NCI-H2029 (cell line): Measurements from ENCODE around the gene CNTNAP2.
A peak's percentile ranks its signal among the peaks of the same experiment; 100 is the strongest.
"Not testable (repeated sequence)": the region's sequence is repeated elsewhere in the genome, so short reads cannot be mapped to it uniquely, and the experiment has no call there.

Experiments used
- DNase-seq: peaks from one replicate; lab custom pipeline; 2025; lab: John Stamatoyannopoulos, UW

The CNTNAP2 gene

DNA sequence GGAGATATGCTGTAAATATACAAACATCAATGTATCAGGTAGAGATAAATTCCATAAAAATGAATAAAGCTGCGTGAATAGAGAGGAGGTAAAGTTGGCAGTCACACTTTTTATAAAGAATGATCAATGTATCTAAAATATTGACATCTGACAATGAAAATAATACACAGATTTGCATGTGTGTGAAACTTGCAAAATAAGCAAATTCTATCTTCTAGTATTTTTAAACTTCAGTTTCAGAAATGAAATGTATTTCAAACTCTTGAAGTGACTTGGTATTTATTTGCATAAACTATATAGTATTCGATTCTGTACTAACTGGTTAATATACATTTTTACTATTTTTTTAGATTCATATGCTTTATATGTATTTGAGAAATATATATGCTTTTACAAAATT lies 986.6 kb downstream of the CNTNAP2 start:
- no peak for DNase-seq

DNA sequence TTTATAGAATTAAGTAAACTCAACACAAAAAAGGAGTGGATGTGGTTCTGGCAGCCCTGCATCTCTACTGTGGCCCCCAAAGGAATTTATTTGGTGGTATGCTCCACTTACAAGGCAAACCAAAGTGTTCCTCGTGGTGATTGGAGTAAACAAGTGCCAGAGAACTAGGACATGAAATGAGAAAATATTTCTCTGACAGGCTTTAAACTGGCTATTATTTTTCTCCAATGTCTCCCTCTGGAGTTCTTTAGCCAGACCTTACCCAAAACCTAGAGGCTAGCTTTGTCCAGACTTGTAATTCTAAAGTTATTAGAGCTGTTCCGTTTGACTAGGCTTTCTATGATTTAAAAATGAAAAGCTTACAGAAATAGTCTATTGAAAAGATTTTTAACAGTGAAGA lies 990.1 kb downstream of the CNTNAP2 start:
- no peak for DNase-seq

DNA sequence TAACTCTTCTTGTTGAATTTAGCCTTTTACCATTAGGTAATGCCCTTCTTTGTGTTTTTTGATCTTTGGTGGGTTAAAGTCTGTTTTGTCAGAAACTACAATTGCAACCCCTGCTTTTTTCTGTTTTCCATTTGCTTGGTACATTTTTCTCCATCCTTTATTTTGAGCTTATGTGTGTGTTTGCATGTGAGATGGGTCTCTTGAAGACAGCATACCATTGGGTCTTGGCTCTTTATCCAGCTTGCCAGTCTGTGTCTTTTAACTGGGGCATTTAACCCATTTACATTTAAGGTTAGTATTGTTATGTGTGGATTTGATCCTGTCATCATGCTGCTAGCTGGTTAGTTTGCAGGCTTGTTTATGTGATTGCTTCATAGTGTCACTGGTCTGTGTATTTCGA lies 997.9 kb downstream of the CNTNAP2 start:
- not testable (repeated sequence) for DNase-seq

DNA sequence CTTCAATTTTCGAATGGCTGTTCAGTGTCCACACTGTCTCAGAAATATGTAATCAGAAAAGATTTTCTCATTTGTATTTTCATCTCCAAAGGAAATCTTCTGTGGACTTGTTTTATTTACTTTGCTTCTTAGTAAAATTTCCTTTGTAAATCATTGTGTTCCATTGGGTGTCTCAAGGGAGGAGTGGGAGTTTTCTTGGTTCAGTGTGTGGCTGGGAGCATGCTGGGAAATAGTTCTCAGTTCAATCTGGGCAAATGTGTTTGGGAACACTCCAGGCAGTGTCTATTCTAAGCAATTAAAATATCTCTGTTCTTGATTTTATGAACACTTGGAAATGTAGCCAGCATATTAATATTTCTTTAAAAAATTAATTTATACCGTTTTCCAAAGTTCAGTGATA lies 1019.8 kb downstream of the CNTNAP2 start:
- DNase-seq = no peak

DNA sequence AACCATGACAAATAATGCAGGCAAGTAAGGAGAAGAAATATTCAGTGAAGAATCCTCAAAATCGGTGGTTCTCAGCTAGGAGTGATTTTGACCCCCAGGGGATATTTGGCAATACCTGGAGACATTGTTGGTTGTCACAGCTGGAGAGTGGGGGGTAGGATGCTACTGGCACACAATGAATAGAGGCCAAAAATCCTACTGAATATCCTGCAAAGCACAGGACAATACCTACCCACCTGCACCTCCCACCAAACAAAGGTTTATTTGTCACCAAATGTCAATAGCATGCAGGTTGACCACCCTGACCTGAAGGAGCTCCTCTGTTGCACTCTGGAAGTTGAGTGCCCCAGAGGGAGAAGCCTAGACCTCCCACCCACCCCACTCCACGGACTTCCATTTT lies 1028.6 kb downstream of the CNTNAP2 start:
- DNase-seq = no peak

DNA sequence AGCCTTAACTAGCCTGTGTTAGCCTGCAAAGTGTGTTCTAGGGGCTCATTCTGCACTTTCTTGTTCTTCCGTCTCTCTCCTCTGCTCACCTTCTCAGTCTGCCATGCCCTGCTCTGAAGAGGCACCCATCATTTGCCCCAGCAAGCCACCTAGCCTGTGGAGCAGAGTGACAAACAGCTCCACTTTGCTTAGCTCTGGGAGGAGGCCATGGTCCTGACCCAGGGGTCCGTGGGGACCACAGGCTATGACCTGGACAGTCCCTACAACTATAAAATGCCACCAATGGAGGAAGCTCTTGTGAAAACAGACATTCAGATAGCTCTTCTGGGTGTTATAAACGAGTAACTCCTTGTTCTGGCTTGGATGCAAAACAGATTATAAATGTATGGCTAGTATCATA lies 1029.6 kb downstream of the CNTNAP2 start:
- no peak for DNase-seq

DNA sequence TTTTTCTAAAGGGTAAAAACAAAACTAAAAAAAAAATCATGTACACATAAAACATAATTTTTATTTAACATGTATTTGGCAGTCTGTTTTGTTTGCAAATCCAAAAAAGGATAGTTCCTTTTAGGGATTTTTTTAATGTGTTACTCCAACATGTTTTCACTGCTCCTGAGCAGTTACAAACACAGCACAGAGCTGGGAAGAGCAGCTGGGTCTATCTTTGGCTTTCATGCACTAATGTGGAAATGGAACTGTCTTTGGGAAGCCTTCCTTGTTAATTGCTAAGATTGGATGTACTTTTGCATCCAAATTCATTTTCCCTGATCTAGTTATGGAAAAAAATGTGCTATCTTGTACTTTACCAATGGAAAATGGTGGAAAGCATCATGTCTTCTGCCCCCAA lies 1035.1 kb downstream of the CNTNAP2 start:
- DNase-seq = no peak

DNA sequence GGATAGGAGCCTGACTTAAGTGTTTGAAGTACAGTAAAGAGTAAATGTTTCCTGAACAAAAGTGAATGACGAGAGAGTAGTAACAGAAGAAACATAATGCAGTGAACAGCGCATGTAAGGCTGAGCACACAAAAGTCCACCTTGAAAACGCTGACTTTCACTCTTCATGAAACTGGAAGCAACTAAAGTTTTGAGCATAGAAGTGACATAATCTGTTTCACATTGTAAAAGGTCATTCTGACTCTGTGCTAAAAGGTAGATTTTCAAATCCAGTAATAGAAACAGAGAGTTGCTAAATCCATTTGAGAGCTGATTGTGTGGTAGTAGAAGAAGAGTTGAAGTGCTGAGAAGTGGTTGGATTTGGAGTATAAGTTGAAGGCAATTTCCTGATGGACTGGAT lies 1037.0 kb downstream of the CNTNAP2 start:
- no peak for DNase-seq

DNA sequence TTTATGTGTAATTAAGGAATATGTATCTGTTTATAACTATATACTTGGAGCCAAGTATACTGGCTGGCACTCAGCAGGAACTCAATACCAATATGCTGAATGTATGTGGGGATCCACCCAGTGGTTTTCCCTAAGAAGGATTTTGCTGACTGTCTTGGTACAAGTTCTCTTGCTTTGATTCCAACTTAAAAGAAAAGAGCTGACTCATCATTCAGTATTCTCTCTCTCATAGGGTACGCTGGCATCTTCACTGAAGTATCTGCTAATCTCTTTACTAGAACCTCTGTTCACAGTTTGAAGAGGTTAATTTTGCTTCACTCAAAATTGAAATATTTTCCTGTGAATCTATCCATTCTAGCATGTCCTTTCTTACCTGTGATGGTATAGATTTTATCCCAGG lies 1044.8 kb downstream of the CNTNAP2 start:
- no peak for DNase-seq

DNA sequence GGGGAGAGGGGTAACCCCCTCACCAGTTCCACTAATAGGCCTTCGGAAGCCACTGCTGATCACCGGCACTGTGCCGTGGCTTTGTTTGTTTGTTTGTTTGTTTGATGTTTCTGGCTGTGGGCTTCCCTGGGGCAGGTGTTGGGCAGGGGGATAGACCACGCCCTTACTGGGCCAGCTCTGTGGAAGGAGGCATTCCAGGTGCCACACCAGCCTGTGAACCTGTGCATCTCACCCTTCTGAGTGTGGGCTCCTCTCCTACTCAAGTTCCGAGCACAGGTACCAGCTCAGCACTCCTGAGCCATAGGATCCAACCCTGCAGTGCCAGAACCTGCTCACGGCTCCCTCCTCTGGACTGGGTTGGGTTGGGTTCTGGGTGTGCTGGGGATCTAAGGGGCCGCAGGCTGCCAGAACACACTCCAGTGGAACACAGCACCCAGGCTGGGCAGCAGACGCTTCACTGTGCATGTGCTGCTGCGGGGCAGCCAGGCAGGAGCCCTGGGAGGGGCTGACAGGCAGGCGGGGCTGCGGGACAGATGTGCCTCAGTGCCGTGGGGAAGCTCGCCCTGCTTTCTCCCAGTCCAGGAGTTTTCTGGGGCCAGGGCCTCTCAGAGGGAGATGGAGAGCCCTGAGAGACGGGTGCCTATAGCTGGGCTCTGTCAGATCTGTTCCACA lies 1053.9 kb downstream of the CNTNAP2 start:
- DNase-seq = no peak

DNA sequence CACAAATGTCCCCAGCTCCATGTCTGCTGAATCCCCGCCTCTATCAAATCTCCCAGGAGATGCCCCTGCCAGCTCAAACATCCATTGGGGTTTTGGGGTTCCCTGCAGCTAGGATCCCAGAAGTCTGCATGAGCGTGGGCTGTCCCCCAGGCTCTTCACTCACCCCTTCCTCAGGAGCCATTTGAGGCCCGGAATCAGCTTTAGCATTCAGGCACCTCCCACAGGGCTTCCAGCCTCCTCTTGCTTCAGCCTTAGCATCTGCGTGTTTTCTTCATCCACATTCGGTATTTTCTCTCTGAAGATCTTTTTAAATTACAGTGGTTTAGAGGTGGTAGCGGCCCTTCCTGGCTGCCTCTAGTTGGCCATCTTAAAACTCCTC lies 1054.4 kb downstream of the CNTNAP2 start:
- no peak for DNase-seq

DNA sequence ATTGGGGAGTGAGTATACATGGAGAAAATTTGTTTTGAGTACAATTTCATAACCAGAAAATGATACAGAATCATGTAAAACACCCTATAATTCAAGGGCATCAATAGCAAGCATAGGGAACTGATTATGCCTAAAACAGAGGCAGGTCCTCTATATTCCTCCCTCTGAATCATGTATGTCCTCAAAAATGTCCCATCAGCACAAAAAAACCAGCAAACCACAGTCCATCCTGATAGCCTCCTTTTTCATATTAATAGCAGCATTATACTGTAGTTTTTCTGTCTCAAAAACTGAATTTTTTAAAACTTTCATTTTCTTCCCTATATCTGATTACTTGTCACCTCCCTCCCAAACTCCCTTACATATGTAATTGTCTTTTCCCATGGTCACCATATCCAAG lies 1057.3 kb downstream of the CNTNAP2 start:
- no peak for DNase-seq

DNA sequence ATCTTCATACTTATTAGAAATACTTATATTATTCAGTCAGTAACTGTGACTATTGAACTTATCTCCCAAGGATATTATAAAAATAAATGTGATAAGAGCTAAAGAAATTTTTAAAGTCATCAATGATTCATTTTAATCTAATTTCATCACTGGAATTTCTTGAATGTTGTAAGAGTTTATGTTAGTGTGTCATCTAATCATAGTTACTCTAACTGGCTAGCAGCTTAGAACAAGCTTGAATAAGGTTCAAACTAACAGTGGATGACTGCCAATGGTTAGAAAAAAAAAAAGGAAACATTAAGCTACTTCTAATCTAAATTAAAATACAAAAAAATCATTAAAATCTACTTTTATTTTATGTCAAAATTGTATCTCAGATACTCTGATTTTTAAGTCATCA lies 1066.3 kb downstream of the CNTNAP2 start:
- DNase-seq = no peak

DNA sequence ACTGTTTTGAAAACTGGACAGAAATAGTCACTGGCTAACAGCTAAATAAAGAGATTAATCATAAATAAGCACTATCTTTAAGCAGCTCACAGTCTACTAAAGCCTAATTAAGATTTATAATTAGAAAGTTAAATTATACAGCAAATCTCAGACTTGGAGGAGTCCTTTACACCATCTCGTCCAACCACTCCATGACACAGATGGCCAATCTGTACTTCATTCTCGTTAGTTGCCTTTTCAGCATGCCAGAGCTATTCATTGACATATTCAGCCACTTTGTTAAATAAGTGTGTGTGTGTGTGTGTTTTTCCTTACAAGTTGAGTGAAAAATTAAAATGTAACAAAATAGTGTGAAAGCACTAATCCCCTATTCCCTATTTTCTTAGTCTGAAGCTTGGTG lies 1066.7 kb downstream of the CNTNAP2 start:
- no peak for DNase-seq

DNA sequence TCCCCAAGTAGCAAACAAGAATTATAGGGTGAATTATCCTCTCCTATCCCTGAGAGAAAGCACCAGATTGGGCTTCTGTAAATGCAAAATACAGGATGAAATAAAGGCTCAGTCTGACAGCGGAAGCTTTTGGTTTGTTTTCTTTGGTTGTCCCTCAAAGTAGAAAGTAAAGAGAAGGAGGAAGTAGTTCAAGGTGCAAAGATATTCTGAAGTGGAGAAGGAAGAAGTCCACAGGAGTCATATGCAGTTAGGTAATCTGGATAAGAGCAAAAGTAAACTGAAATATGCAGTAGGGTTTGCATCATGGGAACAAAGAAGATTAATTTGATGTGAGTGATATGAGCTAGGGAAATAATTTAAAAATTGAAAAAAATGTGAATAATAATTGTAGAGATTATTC lies 1071.9 kb downstream of the CNTNAP2 start:
- no peak for DNase-seq

DNA sequence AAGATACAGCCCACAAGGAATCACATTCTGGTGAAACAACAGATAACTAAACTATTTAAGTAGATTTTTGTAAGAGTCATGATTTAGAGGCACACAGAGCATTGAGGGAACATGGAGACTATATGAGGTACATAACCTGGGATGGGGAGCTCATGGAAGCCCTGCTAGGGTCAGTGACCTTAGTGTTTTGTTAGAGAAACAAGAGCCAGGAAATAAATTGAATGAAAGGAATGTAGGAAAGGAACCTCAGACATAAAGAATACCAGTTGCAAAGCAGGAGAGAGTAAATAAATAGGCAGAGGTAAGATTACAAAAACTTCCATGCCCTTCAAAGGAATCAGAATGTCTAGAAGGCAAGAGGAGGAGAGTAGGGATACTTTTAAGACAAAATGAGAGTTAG lies 1076.9 kb downstream of the CNTNAP2 start:
- DNase-seq = no peak

DNA sequence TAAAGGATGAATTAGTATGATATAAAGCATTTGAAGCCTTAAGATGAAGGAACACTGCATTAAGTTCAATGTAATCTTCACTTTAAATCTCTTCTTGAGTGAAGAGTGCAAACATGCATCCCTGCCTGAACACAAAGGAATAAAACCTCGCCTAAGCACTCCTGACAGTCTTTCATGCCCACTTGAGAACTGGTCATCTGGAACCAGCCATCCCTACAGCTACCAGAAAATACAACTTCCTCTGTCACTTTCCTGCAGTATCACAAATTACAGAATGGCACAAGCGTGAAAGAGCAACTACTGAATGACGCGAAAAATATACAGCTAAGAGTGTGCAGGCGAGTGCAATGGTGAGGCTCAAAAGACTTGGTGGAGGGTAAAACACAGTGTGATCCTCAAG lies 1079.9 kb downstream of the CNTNAP2 start:
- peak; percentile 58 for DNase-seq

DNA sequence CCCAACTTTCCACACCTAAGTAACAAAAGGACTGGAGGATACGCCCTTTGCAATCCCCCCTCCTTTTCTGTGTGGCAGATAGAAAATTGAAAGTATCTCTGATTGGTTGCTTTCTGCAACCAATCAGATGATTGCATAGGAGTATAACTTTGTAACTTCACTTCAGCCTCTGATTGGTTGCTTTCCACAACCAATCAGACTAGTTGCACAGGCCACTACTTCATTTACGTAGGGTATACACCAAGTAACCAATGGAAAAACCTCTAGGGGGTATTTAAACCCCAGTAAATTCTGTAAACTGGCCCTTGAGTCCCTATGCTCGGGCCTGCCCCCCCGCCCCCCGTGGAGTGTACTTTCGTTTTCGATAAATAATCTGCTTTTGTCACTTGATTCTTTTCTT lies 1080.4 kb downstream of the CNTNAP2 start:
- peak; percentile 77 for DNase-seq

DNA sequence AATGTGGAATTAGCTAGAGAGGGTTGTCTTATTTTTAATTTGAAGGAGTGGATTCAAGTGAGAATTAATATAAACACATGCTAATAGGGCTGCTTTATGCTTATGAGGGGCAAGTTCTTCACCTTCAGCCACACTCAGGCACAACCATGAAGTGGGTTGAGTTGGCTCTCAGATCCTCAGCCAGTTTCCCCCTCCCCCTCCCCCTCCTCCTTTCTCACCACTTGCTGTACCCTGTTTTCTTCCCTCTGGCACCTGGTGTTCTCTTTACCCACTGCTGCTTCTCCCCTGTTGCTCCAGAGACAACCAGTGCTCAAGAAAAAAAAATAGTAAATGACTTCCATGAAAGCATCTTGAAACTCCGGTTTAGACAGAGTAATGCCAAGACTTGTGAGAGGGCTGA lies 1083.3 kb downstream of the CNTNAP2 start:
- no peak for DNase-seq

DNA sequence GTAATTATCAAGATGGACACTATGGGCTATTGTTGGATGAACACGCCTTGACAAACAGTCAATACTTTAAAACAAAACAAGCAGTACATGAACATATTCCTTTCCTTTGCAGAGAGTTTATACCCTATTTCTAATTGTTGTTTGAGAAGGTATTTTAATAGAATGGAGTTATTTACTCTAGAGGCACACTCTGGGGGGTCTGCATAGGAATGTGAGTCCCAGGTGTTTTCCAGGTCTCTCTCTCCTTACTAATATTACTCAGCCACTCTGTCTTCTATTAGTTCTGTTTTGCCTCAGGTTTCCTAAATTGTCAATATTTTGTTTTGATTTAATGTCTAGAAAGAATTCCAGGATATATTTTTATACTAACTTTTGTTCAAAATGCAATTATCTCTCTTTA lies 1091.4 kb downstream of the CNTNAP2 start:
- DNase-seq = no peak

DNA sequence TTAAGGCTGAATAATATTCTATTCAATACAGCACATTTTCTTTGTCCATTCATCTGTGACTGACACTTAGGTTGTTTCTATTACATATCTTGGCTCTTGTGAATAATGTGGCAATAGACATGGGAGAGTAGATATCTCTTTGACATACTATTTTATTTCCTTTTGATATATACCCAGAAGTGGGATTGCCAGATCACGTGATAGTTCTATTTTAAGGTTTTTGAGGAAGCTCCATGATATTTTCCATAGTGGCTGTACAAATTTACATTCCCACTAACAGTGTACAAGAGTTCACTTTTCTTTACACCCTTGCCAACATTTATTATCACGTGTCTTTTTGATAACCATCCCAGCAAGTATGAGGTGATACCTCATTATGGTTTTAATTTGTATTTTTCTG lies 1114.7 kb downstream of the CNTNAP2 start:
- no peak for DNase-seq

DNA sequence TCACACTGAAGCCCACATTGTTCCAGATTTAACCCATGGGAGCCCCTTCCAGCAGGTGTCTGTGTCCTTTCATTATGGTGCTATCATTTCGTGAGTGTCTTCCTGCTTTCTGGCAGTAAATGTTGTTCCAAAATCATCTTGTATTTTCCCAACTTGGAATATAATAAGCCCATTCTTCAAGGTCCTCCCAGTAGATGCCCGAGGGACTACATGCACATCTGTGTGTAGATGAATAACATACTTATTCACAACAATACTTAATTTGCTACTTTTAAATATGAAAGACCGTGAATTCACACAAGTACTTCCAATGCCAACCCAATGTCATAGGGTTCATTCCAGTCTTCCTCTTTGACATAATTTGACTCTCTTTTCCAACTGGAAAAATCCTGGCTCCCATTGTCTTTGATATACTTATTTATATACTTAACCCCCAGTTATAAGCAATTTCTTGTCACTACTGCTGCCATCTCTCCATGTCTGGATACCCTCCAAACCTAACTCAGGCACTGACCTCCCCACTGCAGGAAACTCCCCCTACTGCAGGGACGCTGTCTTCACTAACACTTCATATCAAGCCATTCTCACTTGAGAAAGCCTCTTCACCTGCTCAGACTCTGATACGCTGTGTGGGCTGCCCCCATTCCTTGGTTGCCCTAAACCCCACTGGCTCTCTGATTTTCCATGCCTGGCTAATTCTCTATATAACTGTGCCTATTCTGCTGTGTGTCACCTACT lies 1119.2 kb downstream of the CNTNAP2 start:
- DNase-seq = no peak

DNA sequence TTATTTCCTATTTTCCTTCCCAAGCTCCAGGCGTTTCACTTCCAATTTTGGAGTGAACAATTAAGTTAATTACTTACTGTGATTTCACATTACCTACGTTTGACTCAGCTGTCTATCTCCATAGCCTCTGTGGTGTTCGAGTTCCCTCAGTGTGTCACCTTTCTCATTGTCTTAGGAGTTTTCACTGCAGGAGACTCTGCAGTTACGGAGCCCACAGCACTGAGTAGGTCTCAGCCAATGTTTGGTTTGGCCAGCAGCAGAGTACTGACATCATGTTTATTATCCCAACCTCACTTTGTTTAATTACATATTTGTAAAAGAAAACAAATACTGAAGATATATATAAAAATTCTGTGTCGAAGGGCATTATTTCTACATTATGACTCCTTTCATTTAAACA lies 1123.9 kb downstream of the CNTNAP2 start:
- peak; percentile 16 for DNase-seq

DNA sequence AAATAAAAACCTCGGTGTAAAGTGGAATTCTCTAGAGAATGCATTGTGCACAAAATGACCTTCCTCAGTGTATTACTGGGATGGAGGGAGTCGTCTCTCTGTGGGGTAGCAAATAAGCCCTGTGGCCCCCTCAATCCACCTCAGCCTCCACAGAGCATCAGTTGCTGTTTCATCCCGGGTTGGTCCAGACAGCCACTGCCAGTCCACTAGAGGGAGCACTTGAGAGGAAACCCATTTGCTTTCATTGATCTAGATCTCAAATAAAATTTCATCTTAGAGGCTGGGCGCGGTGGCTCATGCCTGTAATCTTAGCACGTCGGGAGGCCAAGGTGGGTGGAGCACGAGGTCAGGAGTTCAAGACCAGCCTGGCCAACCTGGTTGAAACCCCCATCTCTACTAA lies 1128.7 kb downstream of the CNTNAP2 start:
- peak; percentile 43 for DNase-seq
